HG03439 (cell line): ENCODE results near the gene CTSA.
"Not testable (repeated sequence)": the region's sequence is repeated elsewhere in the genome, so short reads cannot be mapped to it uniquely, and the experiment has no call there.

Source experiments
- ATAC-seq: cut with Tn5 transposase; IDR thresholded peaks from one replicate; pipeline ENCODE4 v1.9.1; 2021; ENCODE audit warnings: mild to moderate bottlenecking, moderate library complexity; ENCODE audit not compliant: unreplicated experiment

The CTSA gene

GRCh38 chr20:45911486-45912343 lies 20.6 kb downstream of the CTSA start, which contains the start of gene PLTP:
Gene PLTP (minus strand): TSS chr20:45912155. CDS start chr20:45911452, 703 bp downstream.
- ATAC-seq, result no peak

- ATAC-seq, result no peak
These were observed 21.2 kb downstream of the CTSA start for GRCh38 chr20:45912344-45912682.

- ATAC-seq, result no peak
These were observed 22.0 kb downstream of the CTSA start for GRCh38 chr20:45913116-45913515.

GRCh38 chr20:45917790-45918141 lies 26.6 kb downstream of the CTSA start:
- no peak for ATAC-seq

GRCh38 chr20:45918182-45918737 lies 27.1 kb downstream of the CTSA start:
- no peak for ATAC-seq

GRCh38 chr20:45918779-45919537 lies 27.8 kb downstream of the CTSA start:
- no peak for ATAC-seq

- no peak for ATAC-seq
These were observed 28.6 kb downstream of the CTSA start for GRCh38 chr20:45919542-45920399.

GRCh38 chr20:45920462-45921336 lies 29.6 kb downstream of the CTSA start:
- no peak for ATAC-seq

- ATAC-seq, result no peak
These were observed 30.4 kb downstream of the CTSA start for GRCh38 chr20:45921337-45922189.

GRCh38 chr20:45924391-45925261 lies 33.5 kb downstream of the CTSA start:
- no peak for ATAC-seq

GRCh38 chr20:45925821-45926506 lies 34.8 kb downstream of the CTSA start:
- no peak for ATAC-seq

GRCh38 chr20:45926731-45927070 lies 35.6 kb downstream of the CTSA start:
- ATAC-seq, result no peak

- no peak for ATAC-seq
These were observed 36.1 kb downstream of the CTSA start for GRCh38 chr20:45927071-45927878.

GRCh38 chr20:45931680-45932079 lies 40.5 kb downstream of the CTSA start:
- ATAC-seq, result not testable (repeated sequence)

GRCh38 chr20:45933266-45934045 lies 42.3 kb downstream of the CTSA start:
- no peak for ATAC-seq

GRCh38 chr20:45934046-45934585 lies 43.0 kb downstream of the CTSA start:
- peak; percentile 12 for ATAC-seq
